ENCODE data around the gene LY9. TPM values are rescaled to one million over a fixed set of nuclear protein-coding genes. Genes with fewer than 3 reads are reported as not detected.

Gene LY9
- total and polyA plus RNA-seq, 2 experiments from 2014 or later = not detected

GRCh38 chr1:160778976-160779375, 17.0 kb upstream of the LY9 start (continued):
- TF ChIP-seq ZNF462 (CRISPR knock-in tag; IDR thresholded peaks at IDR 0.05) (no peak), CREB1 (CRISPR knock-in tag; IDR thresholded peaks at IDR 0.05; ENCODE audit: low read depth) (no peak), POLR2AphosphoS5 (IDR thresholded peaks at IDR 0.05; ENCODE audit: low read depth) (no peak), REST (IDR thresholded peaks at IDR 0.05; ENCODE audit: unreplicated experiment) (no peak), ZNF114 (CRISPR knock-in tag; IDR thresholded peaks at IDR 0.05) (no peak)

Data from GM23338 (cell line).